Dendritic cell treated with granulocyte-macrophage colony-stimulating factor and Interleukin-4, amounts not matched to agents 40 ng/mL and 50 ng/mL, for 4 days (primary cell): Measurements from ENCODE around the gene ZDHHC3.
"Not testable (repeated sequence)": the region's sequence is repeated elsewhere in the genome, so short reads cannot be mapped to it uniquely, and the experiment has no call there.

Experiments used
- H3K27ac Mint-ChIP-seq: one replicate; pipeline ENCODE4 v1.8.0; 2022; ENCODE audit warnings: mild to moderate bottlenecking, mixed read lengths
- H3K27me3 Mint-ChIP-seq: one replicate; pipeline ENCODE4 v1.8.0; 2022; ENCODE audit warnings: mild to moderate bottlenecking, mixed read lengths
- H3K36me3 Mint-ChIP-seq: one replicate; pipeline ENCODE4 v1.8.0; 2022; ENCODE audit warnings: low read depth, mixed read lengths
- H3K4me1 Mint-ChIP-seq: one replicate; pipeline ENCODE4 v1.8.0; 2022; ENCODE audit warnings: low read depth, mixed read lengths
- H3K4me3 Mint-ChIP-seq: one replicate; pipeline ENCODE4 v1.8.0; 2022; ENCODE audit warnings: mild to moderate bottlenecking, moderate library complexity, mixed read lengths
- H3K9me3 Mint-ChIP-seq: one replicate; pipeline ENCODE4 v1.8.0; 2022; ENCODE audit warnings: mixed read lengths
- intact Hi-C: fragments of 100-400 bp; cut with micrococcal nuclease; formaldehyde crosslinking; loops from one replicate; pipeline ENCODE4 v1.15.0; 2022

ZDHHC3 gene

GRCh38 chr3:44989141-44989540 is 13.2 kb upstream of the ZDHHC3 start:
- Mint-ChIP-seq H3K27ac (peak overlapping the region; percentile 49), H3K9me3 (no peaks in the 10 kb centered on the region), H3K4me3 (no peak overlapping the region), H3K4me1 (peaks cover 43% of the 10 kb centered on the region), H3K36me3 (peaks cover 59% of the 10 kb centered on the region), H3K27me3 (no peaks in the 10 kb centered on the region)
- intact Hi-C loops: no loop called here

GRCh38 chr3:44988073-44988472 is 12.1 kb upstream of the ZDHHC3 start:
- intact Hi-C loops: no loop called here
- no peaks in the 10 kb centered on the region for H3K27me3 Mint-ChIP-seq
- H3K9me3 Mint-ChIP-seq: no peaks in the 10 kb centered on the region
- peaks cover 44% of the 10 kb centered on the region for H3K4me1 Mint-ChIP-seq
- H3K4me3 Mint-ChIP-seq: no peak overlapping the region
- H3K27ac Mint-ChIP-seq: no peak overlapping the region
- peaks cover 48% of the 10 kb centered on the region for H3K36me3 Mint-ChIP-seq

GRCh38 chr3:44987332-44987731 is 11.4 kb upstream of the ZDHHC3 start:
- Mint-ChIP-seq H3K36me3 (peaks cover 41% of the 10 kb centered on the region), H3K4me1 (peaks cover 44% of the 10 kb centered on the region), H3K9me3 (no peaks in the 10 kb centered on the region), H3K27me3 (no peaks in the 10 kb centered on the region), H3K4me3 (no peak overlapping the region), H3K27ac (no peak overlapping the region)
- intact Hi-C loops: no loop called here

- H3K9me3 Mint-ChIP-seq, H3K27ac Mint-ChIP-seq, H3K4me3 Mint-ChIP-seq, H3K27me3 Mint-ChIP-seq, intact Hi-C loops: not testable (repeated sequence)
- Mint-ChIP-seq H3K4me1 (peaks cover 52% of the 10 kb centered on the region), H3K36me3 (peaks cover 31% of the 10 kb centered on the region)
These were observed 10.4 kb upstream of the ZDHHC3 start for GRCh38 chr3:44986330-44986729.

- peaks cover 20% of the 10 kb centered on the region for H3K36me3 Mint-ChIP-seq
- H3K27me3 Mint-ChIP-seq: no peaks in the 10 kb centered on the region
- H3K9me3 Mint-ChIP-seq: no peaks in the 10 kb centered on the region
- no peak overlapping the region for H3K4me3 Mint-ChIP-seq
- peaks cover 56% of the 10 kb centered on the region for H3K4me1 Mint-ChIP-seq
- intact Hi-C loops: loop anchor here (5.0 kb wide), 1 partner anchor 452 kb away; no protein-coding TSS in a partner anchor
- no peak overlapping the region for H3K27ac Mint-ChIP-seq
These were observed 8.4 kb upstream of the ZDHHC3 start for GRCh38 chr3:44984335-44984734.

GRCh38 chr3:44983484-44983941 is 7.5 kb upstream of the ZDHHC3 start:
- H3K4me1 Mint-ChIP-seq: peaks cover 53% of the 10 kb centered on the region
- no peaks in the 10 kb centered on the region for H3K27me3 Mint-ChIP-seq
- no peak overlapping the region for H3K27ac Mint-ChIP-seq
- no peaks in the 10 kb centered on the region for H3K9me3 Mint-ChIP-seq
- H3K4me3 Mint-ChIP-seq: no peak overlapping the region
- peaks cover 13% of the 10 kb centered on the region for H3K36me3 Mint-ChIP-seq
- intact Hi-C loops: loop anchor here (5.0 kb wide), 1 partner anchor 451 kb away; no protein-coding TSS in a partner anchor

- intact Hi-C loops: loop anchor here (5.0 kb wide), 1 partner anchor 451 kb away; no protein-coding TSS in a partner anchor
- no peaks in the 10 kb centered on the region for H3K27me3 Mint-ChIP-seq
- H3K4me3 Mint-ChIP-seq: no peak overlapping the region
- peaks cover 54% of the 10 kb centered on the region for H3K4me1 Mint-ChIP-seq
- H3K27ac Mint-ChIP-seq: no peak overlapping the region
- H3K36me3 Mint-ChIP-seq: peaks cover 13% of the 10 kb centered on the region
- H3K9me3 Mint-ChIP-seq: no peaks in the 10 kb centered on the region
These were observed 6.8 kb upstream of the ZDHHC3 start for GRCh38 chr3:44982817-44983216.

- intact Hi-C loops: loop anchor here (5.0 kb wide), 1 partner anchor 449 kb away; no protein-coding TSS in a partner anchor
- Mint-ChIP-seq H3K27me3 (no peaks in the 10 kb centered on the region), H3K4me3 (no peak overlapping the region), H3K4me1 (peaks cover 58% of the 10 kb centered on the region), H3K9me3 (no peaks in the 10 kb centered on the region), H3K27ac (no peak overlapping the region), H3K36me3 (peaks cover 14% of the 10 kb centered on the region)
These were observed 5.8 kb upstream of the ZDHHC3 start for GRCh38 chr3:44981751-44982150.

- H3K36me3 Mint-ChIP-seq: peaks cover 19% of the 10 kb centered on the region
These were observed 5.2 kb upstream of the ZDHHC3 start for GRCh38 chr3:44981220-44981619.

GRCh38 chr3:44974416-44974815 is 1.6 kb downstream of the ZDHHC3 start:
- H3K9me3 Mint-ChIP-seq: no peaks in the 10 kb centered on the region
- no peaks in the 10 kb centered on the region for H3K27me3 Mint-ChIP-seq
- peaks cover 25% of the 10 kb centered on the region for H3K36me3 Mint-ChIP-seq
- peak overlapping the region; percentile 92 for H3K27ac Mint-ChIP-seq
- intact Hi-C loops: no loop called here
- peak overlapping the region; percentile 6 for H3K4me3 Mint-ChIP-seq
- peaks cover 47% of the 10 kb centered on the region for H3K4me1 Mint-ChIP-seq

More at GRCh38 chr3:44981220-44981619, 5.2 kb upstream of the ZDHHC3 start:
- Mint-ChIP-seq H3K27me3 (no peaks in the 10 kb centered on the region), H3K4me3 (no peak overlapping the region), H3K27ac (no peak overlapping the region), H3K9me3 (no peaks in the 10 kb centered on the region), H3K4me1 (peaks cover 63% of the 10 kb centered on the region)
- intact Hi-C loops: loop anchor here (5.0 kb wide), 1 partner anchor 449 kb away; no protein-coding TSS in a partner anchor

- Mint-ChIP-seq H3K27ac (no peak overlapping the region), H3K9me3 (no peaks in the 10 kb centered on the region), H3K4me3 (no peak overlapping the region), H3K36me3 (peaks cover 17% of the 10 kb centered on the region), H3K27me3 (no peaks in the 10 kb centered on the region), H3K4me1 (peaks cover 50% of the 10 kb centered on the region)
- intact Hi-C loops: no loop called here
These were observed 5.0 kb downstream of the ZDHHC3 start for GRCh38 chr3:44970926-44971490.

GRCh38 chr3:44969828-44970179 is 6.2 kb downstream of the ZDHHC3 start:
- no peaks in the 10 kb centered on the region for H3K9me3 Mint-ChIP-seq
- peaks cover 56% of the 10 kb centered on the region for H3K4me1 Mint-ChIP-seq
- peaks cover 5% of the 10 kb centered on the region for H3K36me3 Mint-ChIP-seq
- intact Hi-C loops: no loop called here
- H3K27me3 Mint-ChIP-seq: no peaks in the 10 kb centered on the region
- H3K4me3 Mint-ChIP-seq: no peak overlapping the region
- H3K27ac Mint-ChIP-seq: no peak overlapping the region

- H3K9me3 Mint-ChIP-seq: no peaks in the 10 kb centered on the region
- peaks cover 56% of the 10 kb centered on the region for H3K4me1 Mint-ChIP-seq
- intact Hi-C loops: no loop called here
- peaks cover 7% of the 10 kb centered on the region for H3K36me3 Mint-ChIP-seq
- no peaks in the 10 kb centered on the region for H3K27me3 Mint-ChIP-seq
- no peak overlapping the region for H3K4me3 Mint-ChIP-seq
- no peak overlapping the region for H3K27ac Mint-ChIP-seq
These were observed 6.7 kb downstream of the ZDHHC3 start for GRCh38 chr3:44969154-44969827.

- Mint-ChIP-seq H3K27me3 (no peaks in the 10 kb centered on the region), H3K27ac (no peak overlapping the region), H3K36me3 (peaks cover 14% of the 10 kb centered on the region), H3K4me1 (peaks cover 62% of the 10 kb centered on the region), H3K9me3 (no peaks in the 10 kb centered on the region), H3K4me3 (no peak overlapping the region)
- intact Hi-C loops: no loop called here
These were observed 7.5 kb downstream of the ZDHHC3 start for GRCh38 chr3:44968447-44968858.
